ENCODE data around the gene RDH8. TPM values are rescaled to one million over a fixed set of nuclear protein-coding genes. Genes with fewer than 3 reads are reported as not detected.

The RDH8 gene
- total RNA-seq, 4 donors from 2014 or later: not detected

- in situ Hi-C loops (cut with MboI; ENCODE audit: low sequenced_read_pairs in 4 of 4): no loop called here
- intact Hi-C loops (cut with DNase I; ENCODE audit: low total_unique reads): no loop called here
- H3K36me3 ChIP-seq: no peaks in the 10 kb centered on the region
Observed at GRCh38 chr19:9972103-9972502, 41.2 kb upstream of the RDH8 start.

GRCh38 chr19:9981406-9982260, 31.6 kb upstream of the RDH8 start:
- no peak overlapping the region for H3K4me3 ChIP-seq
- intact Hi-C loops (cut with DNase I; ENCODE audit: low total_unique reads): no loop called here
- no peak overlapping the region for H3K27ac ChIP-seq
- no peaks in the 10 kb centered on the region for H3K27me3 ChIP-seq
- no peaks in the 10 kb centered on the region for H3K4me1 ChIP-seq
- H3K36me3 ChIP-seq: no peaks in the 10 kb centered on the region
- no peaks in the 10 kb centered on the region for H3K9me3 ChIP-seq
- in situ Hi-C loops (cut with MboI; ENCODE audit: low sequenced_read_pairs in 4 of 4): no loop called here
- no peak for DNase-seq
- TF ChIP-seq POLR2A (IDR thresholded peaks at IDR 0.05) (no peak), CTCF (IDR thresholded peaks at IDR 0.05 in 4 of 5, conservative IDR thresholded peaks at IDR 0.05 in 1 of 5) (no peak)
- no peak for ATAC-seq

More at GRCh38 chr19:9972103-9972502, 41.2 kb upstream of the RDH8 start:
- H3K27ac ChIP-seq: no peak overlapping the region
- H3K4me3 ChIP-seq: no peak overlapping the region
- DNase-seq (no peak), ATAC-seq (no peak)
- no peaks in the 10 kb centered on the region for H3K9me3 ChIP-seq
- no peaks in the 10 kb centered on the region for H3K4me1 ChIP-seq
- H3K27me3 ChIP-seq: no peaks in the 10 kb centered on the region
- TF ChIP-seq CTCF (IDR thresholded peaks at IDR 0.05 in 4 of 5, conservative IDR thresholded peaks at IDR 0.05 in 1 of 5) (no peak), POLR2A (IDR thresholded peaks at IDR 0.05) (no peak)

GRCh38 chr19:9986787-9987281, 26.4 kb upstream of the RDH8 start:
- ATAC-seq (peak; percentile 62 to 76), DNase-seq (peak in 1 of 2 donors; percentile 50)
- Histone ChIP-seq H3K36me3 (no peaks in the 10 kb centered on the region), H3K9me3 (no peaks in the 10 kb centered on the region), H3K4me1 (no peaks in the 10 kb centered on the region), H3K27ac (peak overlapping the region; percentile 7 to 63 (median 36)), H3K27me3 (no peaks in the 10 kb centered on the region), H3K4me3 (no peak overlapping the region)
- TF ChIP-seq CTCF (IDR thresholded peaks at IDR 0.05 in 4 of 5, conservative IDR thresholded peaks at IDR 0.05 in 1 of 5) (no peak), POLR2A (IDR thresholded peaks at IDR 0.05) (no peak)
- intact Hi-C loops (cut with DNase I; ENCODE audit: low total_unique reads): no loop called here
- in situ Hi-C loops (cut with MboI; ENCODE audit: low sequenced_read_pairs in 4 of 4): no loop called here

- no peak for TF ChIP-seq POLR2A (IDR thresholded peaks at IDR 0.05)
- TF ChIP-seq CTCF (IDR thresholded peaks at IDR 0.05 in 4 of 5, conservative IDR thresholded peaks at IDR 0.05 in 1 of 5): no peak
- H3K36me3 ChIP-seq: no peaks in the 10 kb centered on the region
- no peak for ATAC-seq
Observed at GRCh38 chr19:9989504-9989903, 23.8 kb upstream of the RDH8 start.

More at GRCh38 chr19:9989504-9989903, 23.8 kb upstream of the RDH8 start:
- in situ Hi-C loops (cut with MboI; ENCODE audit: low sequenced_read_pairs in 4 of 4) (no loop called here), intact Hi-C loops (cut with DNase I; ENCODE audit: low total_unique reads) (no loop called here)
- Histone ChIP-seq H3K9me3 (no peaks in the 10 kb centered on the region), H3K4me1 (no peaks in the 10 kb centered on the region), H3K27me3 (no peaks in the 10 kb centered on the region), H3K27ac (no peak overlapping the region), H3K4me3 (no peak overlapping the region)
- no peak for DNase-seq

Measured in gastrocnemius medialis (tissue), 4 donors.